ENCODE measurements around the gene SFXN3. TPM values are rescaled to one million over a fixed set of nuclear protein-coding genes. Genes with fewer than 3 reads are reported as not detected.

The SFXN3 gene
- total and polyA plus RNA-seq, 10 of the 15 experiments (the other 5 are each of a cell fraction or from before 2014, with no cell fraction given): 0.05 to 11.3 (median 1.2) TPM

DNA sequence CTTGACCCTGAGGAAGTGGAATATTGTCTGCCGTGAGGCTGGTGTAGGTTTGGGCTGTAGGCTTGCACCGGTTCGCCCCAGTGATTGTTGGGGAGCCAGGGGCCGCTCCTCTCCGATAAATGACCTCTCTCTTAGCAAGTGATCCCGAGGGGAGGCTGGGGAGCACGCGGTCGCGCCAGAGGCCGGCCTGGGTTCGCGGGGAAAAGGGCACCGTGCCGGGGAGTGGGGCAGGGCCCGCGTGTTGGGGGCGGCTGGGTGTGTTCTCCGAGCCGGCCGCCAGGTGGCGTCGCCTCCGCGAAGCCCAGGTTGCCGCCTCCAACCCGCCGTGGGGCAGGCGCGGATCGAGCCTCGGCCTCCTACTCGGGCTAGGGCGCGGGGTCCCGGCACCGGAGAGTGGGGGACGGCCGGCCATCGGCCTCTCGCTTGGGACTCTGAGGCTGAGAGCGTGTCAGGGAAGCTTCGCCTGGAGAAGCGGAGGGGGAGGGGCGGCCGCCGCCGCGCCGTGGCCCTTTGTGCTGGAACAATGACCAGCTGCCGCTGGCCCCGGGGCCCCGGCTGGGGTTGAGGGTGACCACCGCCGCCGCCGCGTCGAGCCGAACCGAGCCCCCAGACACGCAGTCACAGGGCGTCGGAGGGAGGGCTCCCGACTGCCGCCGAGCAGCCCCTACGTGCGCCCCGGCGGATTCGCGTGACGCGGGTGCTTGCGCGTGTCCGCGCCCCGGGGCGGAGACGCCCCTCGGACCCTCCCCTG lies 31.9 kb upstream of the SFXN3 start (continued):
- TF ChIP-seq, protein P1, sequence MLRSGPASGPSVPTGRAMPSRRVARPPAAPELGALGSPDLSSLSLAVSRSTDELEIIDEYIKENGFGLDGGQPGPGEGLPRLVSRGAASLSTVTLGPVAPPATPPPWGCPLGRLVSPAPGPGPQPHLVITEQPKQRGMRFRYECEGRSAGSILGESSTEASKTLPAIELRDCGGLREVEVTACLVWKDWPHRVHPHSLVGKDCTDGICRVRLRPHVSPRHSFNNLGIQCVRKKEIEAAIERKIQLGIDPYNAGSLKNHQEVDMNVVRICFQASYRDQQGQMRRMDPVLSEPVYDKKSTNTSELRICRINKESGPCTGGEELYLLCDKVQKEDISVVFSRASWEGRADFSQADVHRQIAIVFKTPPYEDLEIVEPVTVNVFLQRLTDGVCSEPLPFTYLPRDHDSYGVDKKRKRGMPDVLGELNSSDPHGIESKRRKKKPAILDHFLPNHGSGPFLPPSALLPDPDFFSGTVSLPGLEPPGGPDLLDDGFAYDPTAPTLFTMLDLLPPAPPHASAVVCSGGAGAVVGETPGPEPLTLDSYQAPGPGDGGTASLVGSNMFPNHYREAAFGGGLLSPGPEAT (IDR thresholded peaks at IDR 0.05; ENCODE audit: low read depth): no peak
- no peak for TF ChIP-seq CREM (IDR thresholded peaks at IDR 0.05; ENCODE audit: low read depth)
- TF ChIP-seq RFX5 (IDR thresholded peaks at IDR 0.05; ENCODE audit: low read depth, low read length): no peak
- no peak for TF ChIP-seq BRCA1 (IDR thresholded peaks at IDR 0.05; ENCODE audit: low read depth, low read length)
- TF ChIP-seq SMAD5 (IDR thresholded peaks at IDR 0.05; ENCODE audit: low read depth): no peak
- TF ChIP-seq, protein P2, sequence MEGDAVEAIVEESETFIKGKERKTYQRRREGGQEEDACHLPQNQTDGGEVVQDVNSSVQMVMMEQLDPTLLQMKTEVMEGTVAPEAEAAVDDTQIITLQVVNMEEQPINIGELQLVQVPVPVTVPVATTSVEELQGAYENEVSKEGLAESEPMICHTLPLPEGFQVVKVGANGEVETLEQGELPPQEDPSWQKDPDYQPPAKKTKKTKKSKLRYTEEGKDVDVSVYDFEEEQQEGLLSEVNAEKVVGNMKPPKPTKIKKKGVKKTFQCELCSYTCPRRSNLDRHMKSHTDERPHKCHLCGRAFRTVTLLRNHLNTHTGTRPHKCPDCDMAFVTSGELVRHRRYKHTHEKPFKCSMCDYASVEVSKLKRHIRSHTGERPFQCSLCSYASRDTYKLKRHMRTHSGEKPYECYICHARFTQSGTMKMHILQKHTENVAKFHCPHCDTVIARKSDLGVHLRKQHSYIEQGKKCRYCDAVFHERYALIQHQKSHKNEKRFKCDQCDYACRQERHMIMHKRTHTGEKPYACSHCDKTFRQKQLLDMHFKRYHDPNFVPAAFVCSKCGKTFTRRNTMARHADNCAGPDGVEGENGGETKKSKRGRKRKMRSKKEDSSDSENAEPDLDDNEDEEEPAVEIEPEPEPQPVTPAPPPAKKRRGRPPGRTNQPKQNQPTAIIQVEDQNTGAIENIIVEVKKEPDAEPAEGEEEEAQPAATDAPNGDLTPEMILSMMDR (IDR thresholded peaks at IDR 0.05 in 2 of 3, conservative IDR thresholded peaks at IDR 0.05 in 1 of 3; ENCODE audit: control insufficient read depth in 2 of 3, extremely low read depth in 1 of 3, insufficient read depth in 1 of 3, low read depth in 3 of 3, low read length in 3 of 3): peak; percentile 79 to 87 (median 81)
- no peak for TF ChIP-seq NR2C2 (IDR thresholded peaks at IDR 0.05; ENCODE audit: borderline replicate concordance, control insufficient read depth, insufficient read length, low read depth)
- peak; percentile 51; the same call in 1 of the 2 replicates for TF ChIP-seq NBN (IDR thresholded peaks at IDR 0.05)
- TF ChIP-seq, protein P3, sequence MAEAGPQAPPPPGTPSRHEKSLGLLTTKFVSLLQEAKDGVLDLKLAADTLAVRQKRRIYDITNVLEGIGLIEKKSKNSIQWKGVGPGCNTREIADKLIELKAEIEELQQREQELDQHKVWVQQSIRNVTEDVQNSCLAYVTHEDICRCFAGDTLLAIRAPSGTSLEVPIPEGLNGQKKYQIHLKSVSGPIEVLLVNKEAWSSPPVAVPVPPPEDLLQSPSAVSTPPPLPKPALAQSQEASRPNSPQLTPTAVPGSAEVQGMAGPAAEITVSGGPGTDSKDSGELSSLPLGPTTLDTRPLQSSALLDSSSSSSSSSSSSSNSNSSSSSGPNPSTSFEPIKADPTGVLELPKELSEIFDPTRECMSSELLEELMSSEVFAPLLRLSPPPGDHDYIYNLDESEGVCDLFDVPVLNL (IDR thresholded peaks at IDR 0.05; ENCODE audit: low read depth, low read length): no peak
- TF ChIP-seq ZNF217 (IDR thresholded peaks at IDR 0.05): no peak
- no peak for TF ChIP-seq MYC (IDR thresholded peaks at IDR 0.05; ENCODE audit: insufficient read depth, insufficient read length, insufficient replicate concordance, low read length, severe bottlenecking)
- TF ChIP-seq RAD51 (IDR thresholded peaks at IDR 0.05): no peak
- TF ChIP-seq, protein P4, sequence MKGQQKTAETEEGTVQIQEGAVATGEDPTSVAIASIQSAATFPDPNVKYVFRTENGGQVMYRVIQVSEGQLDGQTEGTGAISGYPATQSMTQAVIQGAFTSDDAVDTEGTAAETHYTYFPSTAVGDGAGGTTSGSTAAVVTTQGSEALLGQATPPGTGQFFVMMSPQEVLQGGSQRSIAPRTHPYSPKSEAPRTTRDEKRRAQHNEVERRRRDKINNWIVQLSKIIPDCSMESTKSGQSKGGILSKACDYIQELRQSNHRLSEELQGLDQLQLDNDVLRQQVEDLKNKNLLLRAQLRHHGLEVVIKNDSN (IDR thresholded peaks at IDR 0.05; ENCODE audit: borderline replicate concordance, extremely low read length, insufficient read depth, low read depth, low read length): no peak
- TF ChIP-seq MEF2A (IDR thresholded peaks at IDR 0.05; ENCODE audit: insufficient read depth, low read depth, low read length): no peak
- no peak for TF ChIP-seq HDGF (IDR thresholded peaks at IDR 0.05)
- no peak for TF ChIP-seq NFYB (IDR thresholded peaks at IDR 0.05; ENCODE audit: insufficient read depth, low read depth, low read length)
- TF ChIP-seq, protein P5, sequence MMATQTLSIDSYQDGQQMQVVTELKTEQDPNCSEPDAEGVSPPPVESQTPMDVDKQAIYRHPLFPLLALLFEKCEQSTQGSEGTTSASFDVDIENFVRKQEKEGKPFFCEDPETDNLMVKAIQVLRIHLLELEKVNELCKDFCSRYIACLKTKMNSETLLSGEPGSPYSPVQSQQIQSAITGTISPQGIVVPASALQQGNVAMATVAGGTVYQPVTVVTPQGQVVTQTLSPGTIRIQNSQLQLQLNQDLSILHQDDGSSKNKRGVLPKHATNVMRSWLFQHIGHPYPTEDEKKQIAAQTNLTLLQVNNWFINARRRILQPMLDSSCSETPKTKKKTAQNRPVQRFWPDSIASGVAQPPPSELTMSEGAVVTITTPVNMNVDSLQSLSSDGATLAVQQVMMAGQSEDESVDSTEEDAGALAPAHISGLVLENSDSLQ (IDR thresholded peaks at IDR 0.05): no peak
- no peak for TF ChIP-seq SPI1 (IDR thresholded peaks at IDR 0.05; ENCODE audit: borderline replicate concordance, insufficient read depth, low read depth, low read length)
- TF ChIP-seq, protein P6, sequence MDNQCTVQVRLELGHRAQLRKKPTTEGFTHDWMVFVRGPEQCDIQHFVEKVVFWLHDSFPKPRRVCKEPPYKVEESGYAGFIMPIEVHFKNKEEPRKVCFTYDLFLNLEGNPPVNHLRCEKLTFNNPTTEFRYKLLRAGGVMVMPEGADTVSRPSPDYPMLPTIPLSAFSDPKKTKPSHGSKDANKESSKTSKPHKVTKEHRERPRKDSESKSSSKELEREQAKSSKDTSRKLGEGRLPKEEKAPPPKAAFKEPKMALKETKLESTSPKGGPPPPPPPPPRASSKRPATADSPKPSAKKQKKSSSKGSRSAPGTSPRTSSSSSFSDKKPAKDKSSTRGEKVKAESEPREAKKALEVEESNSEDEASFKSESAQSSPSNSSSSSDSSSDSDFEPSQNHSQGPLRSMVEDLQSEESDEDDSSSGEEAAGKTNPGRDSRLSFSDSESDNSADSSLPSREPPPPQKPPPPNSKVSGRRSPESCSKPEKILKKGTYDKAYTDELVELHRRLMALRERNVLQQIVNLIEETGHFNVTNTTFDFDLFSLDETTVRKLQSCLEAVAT (IDR thresholded peaks at IDR 0.05): no peak
- no peak for TF ChIP-seq HDAC2 (IDR thresholded peaks at IDR 0.05)
- TF ChIP-seq NFYA (IDR thresholded peaks at IDR 0.05; ENCODE audit: borderline replicate concordance, low read depth, low read length): no peak
- no peak for TF ChIP-seq JUNB (IDR thresholded peaks at IDR 0.05)
